OCI-LY3 (cell line): ENCODE data around the gene NR3C2.

Source experiments
- H2AFZ ChIP-seq: fragments of 200-600, 300-600 bp; shearing (Covaris generic); 2 replicates; pipeline ENCODE4 v1.6.0; 2014; ENCODE audit warnings: antibody characterized with exemption, low read depth, low read length
- H3K27ac ChIP-seq: fragments of 200-600, 300-600 bp; sonication (generic); 2 replicates; pipeline ENCODE4 v1.5.1; 2014; ENCODE audit warnings: mild to moderate bottlenecking, low read length, moderate library complexity, mixed read lengths
- H3K27me3 ChIP-seq: fragments of 200-600, 300-600 bp; sonication (generic); 2 replicates; pipeline ENCODE4 v1.6.1; 2014; ENCODE audit warnings: low read depth, low read length, mixed read lengths
- H3K36me3 ChIP-seq: fragments of 200-600, 300-600 bp; sonication (generic); replicated peaks from 2 replicates; pipeline ENCODE3; 2014; ENCODE audit warnings: low read depth, low read length, mixed read lengths
- H3K4me1 ChIP-seq: fragments of 300-600, 200-600 bp; sonication (generic); 2 replicates; pipeline ENCODE4 v1.6.1; 2014; ENCODE audit warnings: low read length, mixed read lengths
- H3K4me2 ChIP-seq: fragments of 200-600, 300-600 bp; sonication (generic); 2 replicates; pipeline ENCODE4 v1.6.1; 2014; ENCODE audit warnings: low read length, mixed read lengths
- H3K4me3 ChIP-seq: fragments of 300-600, 200-600 bp; sonication (generic); 2 replicates; pipeline ENCODE4 v1.5.1; 2014; ENCODE audit warnings: antibody characterized with exemption, mild to moderate bottlenecking, low read length, moderate library complexity
- H3K79me2 ChIP-seq: fragments of 300-600, 200-600 bp; shearing (Covaris generic); 2 replicates; pipeline ENCODE4 v1.6.1; 2014; ENCODE audit warnings: mild to moderate bottlenecking, low read length, mixed read lengths
- H3K9ac ChIP-seq: fragments of 300-600, 200-600 bp; shearing (Covaris generic); 2 replicates; pipeline ENCODE4 v1.6.0; 2014; ENCODE audit warnings: mild to moderate bottlenecking, low read length, moderate library complexity
- H3K9me3 ChIP-seq: fragments of 200-600, 300-600 bp; shearing (Covaris generic); 2 replicates; pipeline ENCODE4 v1.6.1; 2014; ENCODE audit warnings: low read length, mixed read lengths; ENCODE audit not compliant: insufficient read depth
- H4K20me1 ChIP-seq: fragments of 200-600, 300-600 bp; sonication (generic); 2 replicates; pipeline ENCODE4 v1.6.1; 2016; ENCODE audit warnings: low read length, mixed read lengths; ENCODE audit not compliant: insufficient read depth
- CTCF ChIP-seq: fragments of 200-600, 300-600 bp; sonication (generic); IDR thresholded peaks from 2 replicates; pipeline ENCODE4 v1.5.1; 2014; ENCODE audit warnings: antibody characterized with exemption, low read length, low read depth
- EZH2phosphoT487 ChIP-seq: fragments of 200-600 bp; shearing (Covaris generic); IDR thresholded peaks from 2 replicates; pipeline ENCODE4 v1.6.1; 2018; ENCODE audit warnings: antibody characterized with exemption, mixed run types, low read depth

Gene NR3C2

GRCh38 chr4:148151806-148152205 is 290.4 kb downstream of the NR3C2 start:
- H3K9me3 ChIP-seq = no peaks in the 10 kb centered on the region
- H3K4me1 ChIP-seq = no peaks in the 10 kb centered on the region
- no peaks in the 10 kb centered on the region for H3K79me2 ChIP-seq
- TF ChIP-seq CTCF (no peak), EZH2phosphoT487 (no peak)
- H3K4me3 ChIP-seq = no peak overlapping the region
- H2AFZ ChIP-seq = no peak overlapping the region
- no peaks in the 10 kb centered on the region for H3K36me3 ChIP-seq
- no peak overlapping the region for H3K9ac ChIP-seq
- H3K27ac ChIP-seq = no peak overlapping the region
- H4K20me1 ChIP-seq = no peaks in the 10 kb centered on the region
- no peak overlapping the region for H3K4me2 ChIP-seq
- H3K27me3 ChIP-seq = no peaks in the 10 kb centered on the region

DNA sequence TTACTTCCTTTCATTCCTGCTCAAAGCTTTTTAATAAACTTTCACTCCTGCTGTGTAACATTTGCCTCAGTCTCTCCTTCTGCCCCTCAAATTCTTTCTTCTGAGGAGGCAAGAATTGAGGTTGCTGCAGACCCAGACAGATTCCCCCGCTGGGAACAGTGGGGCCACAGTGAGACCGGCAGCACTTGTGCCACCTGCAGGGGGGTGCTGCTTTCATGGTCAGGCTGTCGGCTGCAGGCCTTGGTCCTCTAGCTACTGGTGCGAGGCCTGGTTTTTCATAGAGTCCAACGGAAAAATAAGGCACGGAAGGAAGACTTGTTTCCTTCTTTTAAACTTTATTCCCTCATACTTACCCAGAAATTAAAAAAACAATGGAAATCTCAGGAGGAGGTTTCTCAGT is 296.7 kb downstream of the NR3C2 start:
- Histone ChIP-seq H3K79me2 (no peaks in the 10 kb centered on the region), H3K9me3 (no peaks in the 10 kb centered on the region), H4K20me1 (no peaks in the 10 kb centered on the region), H3K4me1 (peaks cover 10% of the 10 kb centered on the region; the same call in 1 of the 2 replicates), H3K4me2 (no peak overlapping the region), H3K27me3 (no peaks in the 10 kb centered on the region), H3K9ac (no peak overlapping the region), H3K4me3 (no peak overlapping the region), H3K36me3 (no peaks in the 10 kb centered on the region), H2AFZ (no peak overlapping the region), H3K27ac (no peak overlapping the region)
- no peak for TF ChIP-seq EZH2phosphoT487

DNA sequence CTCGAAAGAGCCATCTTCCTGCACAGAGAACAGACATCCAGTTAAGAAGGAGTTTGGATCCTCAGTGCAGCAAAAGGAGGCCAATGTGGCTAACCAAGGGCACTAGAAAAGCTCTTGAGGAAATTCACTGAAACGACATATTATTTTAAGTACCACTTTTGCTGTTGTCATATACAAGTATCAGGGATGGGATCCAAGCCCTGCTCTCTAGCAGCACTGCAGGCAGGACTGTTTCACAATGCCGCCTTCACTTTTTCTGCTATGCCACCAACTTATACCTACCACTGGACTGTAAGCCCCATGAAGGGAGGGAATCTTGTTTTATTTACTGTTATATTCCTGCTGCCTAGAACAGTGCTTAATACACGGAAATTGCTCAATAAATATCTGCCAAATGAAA is 299.0 kb downstream of the NR3C2 start:
- no peaks in the 10 kb centered on the region for H3K9me3 ChIP-seq
- no peak overlapping the region for H3K9ac ChIP-seq
- no peak overlapping the region for H3K27ac ChIP-seq
- no peaks in the 10 kb centered on the region for H3K27me3 ChIP-seq
- TF ChIP-seq EZH2phosphoT487 (no peak), CTCF (no peak)
- H3K4me3 ChIP-seq = no peak overlapping the region
- no peak overlapping the region for H3K4me2 ChIP-seq
- no peaks in the 10 kb centered on the region for H4K20me1 ChIP-seq
- no peak overlapping the region for H2AFZ ChIP-seq
- no peaks in the 10 kb centered on the region for H3K79me2 ChIP-seq
- H3K4me1 ChIP-seq = peaks cover 10% of the 10 kb centered on the region; the same call in 1 of the 2 replicates
- H3K36me3 ChIP-seq = no peaks in the 10 kb centered on the region

- TF ChIP-seq EZH2phosphoT487 = no peak
- no peak for TF ChIP-seq CTCF
Observed at GRCh38 chr4:148141501-148141900, 300.7 kb downstream of the NR3C2 start.

GRCh38 chr4:148126825-148127224 is 315.4 kb downstream of the NR3C2 start:
- Histone ChIP-seq H3K36me3 (peaks cover 8% of the 10 kb centered on the region), H2AFZ (no peak overlapping the region), H3K4me1 (peaks cover 7% of the 10 kb centered on the region), H4K20me1 (no peaks in the 10 kb centered on the region), H3K9me3 (peaks cover 15% of the 10 kb centered on the region), H3K27ac (no peak overlapping the region), H3K9ac (no peak overlapping the region), H3K4me3 (no peak overlapping the region), H3K4me2 (no peak overlapping the region), H3K27me3 (no peaks in the 10 kb centered on the region), H3K79me2 (no peaks in the 10 kb centered on the region)
- TF ChIP-seq EZH2phosphoT487 (no peak), CTCF (no peak)

More at GRCh38 chr4:148141501-148141900, 300.7 kb downstream of the NR3C2 start:
- Histone ChIP-seq H3K9me3 (no peaks in the 10 kb centered on the region), H4K20me1 (no peaks in the 10 kb centered on the region), H3K4me1 (peaks cover 10% of the 10 kb centered on the region; the same call in 1 of the 2 replicates), H3K27ac (no peak overlapping the region), H3K79me2 (no peaks in the 10 kb centered on the region), H3K4me2 (no peak overlapping the region), H3K36me3 (no peaks in the 10 kb centered on the region), H2AFZ (no peak overlapping the region), H3K27me3 (no peaks in the 10 kb centered on the region), H3K9ac (no peak overlapping the region), H3K4me3 (no peak overlapping the region)
